Measurements from ENCODE around the gene UBL4A. TPM values are rescaled to one million over a fixed set of nuclear protein-coding genes. Genes with fewer than 3 reads are reported as not detected.

Gene UBL4A
- total and polyA plus RNA-seq, 2 experiments from 2014 or later: 53.4 to 65.2 TPM

- TF ChIP-seq CTCF (IDR thresholded peaks at IDR 0.05; ENCODE audit: low read depth, low read length): no peak
- Histone ChIP-seq H3K36me3 (no peaks in the 10 kb centered on the region), H3K27me3 (no peaks in the 10 kb centered on the region)
These were observed 18.2 kb downstream of the UBL4A start for GRCh38 chrX:154468217-154468616.

GRCh38 chrX:154467556-154467955, 18.9 kb downstream of the UBL4A start:
- Histone ChIP-seq H3K27me3 (no peaks in the 10 kb centered on the region), H3K36me3 (no peaks in the 10 kb centered on the region), H3K4me3 (no peak overlapping the region), H3K9me3 (ENCODE audit: low read depth) (no peaks in the 10 kb centered on the region), H3K4me1 (ENCODE audit: low read depth) (no peaks in the 10 kb centered on the region), H3K27ac (no peak overlapping the region)
- no peak for TF ChIP-seq CTCF (IDR thresholded peaks at IDR 0.05; ENCODE audit: low read depth, low read length)
- DNase-seq (ENCODE audit: low read depth in 1 of 2, low spot score in 1 of 2): no peak

More at GRCh38 chrX:154468217-154468616, 18.2 kb downstream of the UBL4A start:
- Histone ChIP-seq H3K27ac (no peak overlapping the region), H3K9me3 (ENCODE audit: low read depth) (no peaks in the 10 kb centered on the region), H3K4me3 (no peak overlapping the region), H3K4me1 (ENCODE audit: low read depth) (no peaks in the 10 kb centered on the region)
- no peak for DNase-seq (ENCODE audit: low read depth in 1 of 2, low spot score in 1 of 2)

- Histone ChIP-seq H3K4me1 (ENCODE audit: low read depth) (no peaks in the 10 kb centered on the region), H3K9me3 (ENCODE audit: low read depth) (no peaks in the 10 kb centered on the region), H3K36me3 (no peaks in the 10 kb centered on the region), H3K27ac (no peak overlapping the region), H3K27me3 (no peaks in the 10 kb centered on the region), H3K4me3 (no peak overlapping the region)
- no peak for TF ChIP-seq CTCF (IDR thresholded peaks at IDR 0.05; ENCODE audit: low read depth, low read length)
- no peak for DNase-seq (ENCODE audit: low read depth in 1 of 2, low spot score in 1 of 2)
These were observed 19.5 kb downstream of the UBL4A start for GRCh38 chrX:154466907-154467306.

GRCh38 chrX:154466036-154466435, 20.4 kb downstream of the UBL4A start:
- DNase-seq (ENCODE audit: low read depth in 1 of 2, low spot score in 1 of 2): no peak
- Histone ChIP-seq H3K4me3 (no peak overlapping the region), H3K9me3 (ENCODE audit: low read depth) (no peaks in the 10 kb centered on the region), H3K27ac (no peak overlapping the region), H3K36me3 (no peaks in the 10 kb centered on the region), H3K4me1 (ENCODE audit: low read depth) (no peaks in the 10 kb centered on the region), H3K27me3 (no peaks in the 10 kb centered on the region)
- no peak for TF ChIP-seq CTCF (IDR thresholded peaks at IDR 0.05; ENCODE audit: low read depth, low read length)

- H3K9me3 ChIP-seq (ENCODE audit: low read depth): no peaks in the 10 kb centered on the region
- H3K4me3 ChIP-seq: no peak overlapping the region
- TF ChIP-seq CTCF (IDR thresholded peaks at IDR 0.05; ENCODE audit: low read depth, low read length): no peak
- H3K27me3 ChIP-seq: no peaks in the 10 kb centered on the region
- H3K4me1 ChIP-seq (ENCODE audit: low read depth): no peaks in the 10 kb centered on the region
- no peak for DNase-seq (ENCODE audit: low read depth in 1 of 2, low spot score in 1 of 2)
- H3K27ac ChIP-seq: no peak overlapping the region
- no peaks in the 10 kb centered on the region for H3K36me3 ChIP-seq
These were observed 20.8 kb downstream of the UBL4A start for GRCh38 chrX:154465601-154466000.
